KMS-11 (cell line): Measurements from ENCODE around the gene TBX6.

Experiments used
- H2AFZ ChIP-seq: fragments of 200-600 bp; sonication (generic); 2 replicates; pipeline ENCODE4 v1.6.1; 2016; ENCODE audit warnings: antibody characterized with exemption, mixed run types, low read depth
- H3K27ac ChIP-seq: fragments of 200-600 bp; sonication (generic); 2 replicates; pipeline ENCODE4 v1.6.1; 2016; ENCODE audit warnings: mild to moderate bottlenecking, mixed run types
- H3K27me3 ChIP-seq: fragments of 200-600 bp; sonication (generic); 2 replicates; pipeline ENCODE4 v1.6.1; 2017; ENCODE audit warnings: mild to moderate bottlenecking, low read depth, mixed run types, moderate library complexity; ENCODE audit not compliant: insufficient read depth
- H3K36me3 ChIP-seq: fragments of 200-600 bp; sonication (generic); 2 replicates; pipeline ENCODE4 v1.6.1; 2017; ENCODE audit warnings: mild to moderate bottlenecking, mixed run types; ENCODE audit not compliant: insufficient read depth
- H3K4me1 ChIP-seq: fragments of 200-600 bp; sonication (generic); 2 replicates; pipeline ENCODE4 v1.6.1; 2016; ENCODE audit warnings: mild to moderate bottlenecking, low read depth, mixed run types; ENCODE audit not compliant: poor library complexity, severe bottlenecking
- H3K4me2 ChIP-seq: fragments of 200-600 bp; sonication (generic); 2 replicates; pipeline ENCODE4 v1.7.0; 2016; ENCODE audit warnings: mild to moderate bottlenecking, mixed run types
- H3K4me3 ChIP-seq: fragments of 200-600 bp; sonication (generic); IDR thresholded peaks from 2 replicates; pipeline ENCODE4 v1.6.1; 2017; ENCODE audit warnings: low read depth, low read length, mixed read lengths; ENCODE audit not compliant: insufficient read depth
- H3K79me2 ChIP-seq: fragments of 200-600 bp; sonication (generic); 2 replicates; pipeline ENCODE4 v1.6.1; 2016; ENCODE audit warnings: low read depth, mixed run types; ENCODE audit not compliant: insufficient read depth
- H3K9ac ChIP-seq: fragments of 200-600 bp; sonication (generic); 2 replicates; pipeline ENCODE4 v1.6.1; 2016; ENCODE audit warnings: mild to moderate bottlenecking, mixed run types
- H4K20me1 ChIP-seq: fragments of 200-600 bp; sonication (generic); 2 replicates; pipeline ENCODE4 v1.6.1; 2016; ENCODE audit warnings: mild to moderate bottlenecking, mixed run types; ENCODE audit not compliant: insufficient read depth
- TF ChIP-seq, protein P1 (sequence below): fragments of 200-600 bp; sonication (generic); conservative IDR thresholded peaks from 2 replicates; pipeline ENCODE4 v1.6.1; 2017; ENCODE audit warnings: low read depth, mild to moderate bottlenecking, antibody characterized with exemption, low read length, moderate library complexity, mixed read lengths

Gene TBX6, protein sequence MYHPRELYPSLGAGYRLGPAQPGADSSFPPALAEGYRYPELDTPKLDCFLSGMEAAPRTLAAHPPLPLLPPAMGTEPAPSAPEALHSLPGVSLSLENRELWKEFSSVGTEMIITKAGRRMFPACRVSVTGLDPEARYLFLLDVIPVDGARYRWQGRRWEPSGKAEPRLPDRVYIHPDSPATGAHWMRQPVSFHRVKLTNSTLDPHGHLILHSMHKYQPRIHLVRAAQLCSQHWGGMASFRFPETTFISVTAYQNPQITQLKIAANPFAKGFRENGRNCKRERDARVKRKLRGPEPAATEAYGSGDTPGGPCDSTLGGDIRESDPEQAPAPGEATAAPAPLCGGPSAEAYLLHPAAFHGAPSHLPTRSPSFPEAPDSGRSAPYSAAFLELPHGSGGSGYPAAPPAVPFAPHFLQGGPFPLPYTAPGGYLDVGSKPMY

DNA sequence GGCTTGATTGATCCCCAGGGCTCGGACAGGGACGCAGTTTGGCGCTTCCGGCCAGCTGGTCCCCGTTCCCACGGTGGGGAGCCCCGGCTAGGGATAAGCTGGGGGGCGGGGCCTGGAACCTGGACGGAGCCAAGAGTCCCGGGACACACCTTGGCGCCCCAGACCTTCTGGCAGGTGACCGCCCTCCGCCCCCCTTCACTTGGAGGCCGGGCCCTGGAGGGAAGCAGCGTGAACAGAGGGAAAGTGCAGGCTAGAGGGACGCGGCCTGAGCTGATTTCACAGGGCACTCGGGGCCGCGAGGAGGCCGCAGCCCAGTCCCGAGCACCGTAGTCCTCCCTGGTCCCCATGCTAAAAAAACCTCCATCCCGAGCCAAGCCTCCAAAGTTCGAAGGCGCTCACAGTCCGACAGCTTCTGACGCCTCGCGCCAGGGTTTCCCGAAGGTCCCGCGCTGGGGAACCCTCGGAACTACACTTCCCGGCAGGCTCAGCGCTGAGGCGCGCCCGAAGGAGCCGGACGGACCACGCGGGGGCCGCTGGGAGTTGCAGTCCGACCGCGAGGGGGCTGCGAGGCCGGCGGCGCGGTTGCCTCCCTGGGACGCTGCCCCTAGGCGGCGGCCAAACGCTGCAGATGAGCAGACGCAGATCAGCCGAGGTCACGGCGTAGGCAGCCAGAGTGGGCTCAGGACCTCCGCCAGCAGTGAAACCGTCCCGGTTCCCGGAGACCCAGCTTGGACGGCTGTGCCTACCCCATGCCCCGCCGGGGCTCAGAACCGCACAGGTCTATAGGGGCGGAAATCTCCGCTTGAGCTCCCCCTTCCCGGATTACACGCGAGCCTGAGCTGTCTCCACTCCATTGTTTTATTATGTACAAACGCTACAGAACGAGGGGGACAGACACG, at the start of gene TBX6:
Gene TBX6 (minus strand): TSS at position 451 of the 899 bp plus-strand sequence. CDS start 731 bp downstream, outside the sequence.
- TF ChIP-seq, protein P1, sequence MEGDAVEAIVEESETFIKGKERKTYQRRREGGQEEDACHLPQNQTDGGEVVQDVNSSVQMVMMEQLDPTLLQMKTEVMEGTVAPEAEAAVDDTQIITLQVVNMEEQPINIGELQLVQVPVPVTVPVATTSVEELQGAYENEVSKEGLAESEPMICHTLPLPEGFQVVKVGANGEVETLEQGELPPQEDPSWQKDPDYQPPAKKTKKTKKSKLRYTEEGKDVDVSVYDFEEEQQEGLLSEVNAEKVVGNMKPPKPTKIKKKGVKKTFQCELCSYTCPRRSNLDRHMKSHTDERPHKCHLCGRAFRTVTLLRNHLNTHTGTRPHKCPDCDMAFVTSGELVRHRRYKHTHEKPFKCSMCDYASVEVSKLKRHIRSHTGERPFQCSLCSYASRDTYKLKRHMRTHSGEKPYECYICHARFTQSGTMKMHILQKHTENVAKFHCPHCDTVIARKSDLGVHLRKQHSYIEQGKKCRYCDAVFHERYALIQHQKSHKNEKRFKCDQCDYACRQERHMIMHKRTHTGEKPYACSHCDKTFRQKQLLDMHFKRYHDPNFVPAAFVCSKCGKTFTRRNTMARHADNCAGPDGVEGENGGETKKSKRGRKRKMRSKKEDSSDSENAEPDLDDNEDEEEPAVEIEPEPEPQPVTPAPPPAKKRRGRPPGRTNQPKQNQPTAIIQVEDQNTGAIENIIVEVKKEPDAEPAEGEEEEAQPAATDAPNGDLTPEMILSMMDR = no peak; the same call in 1 of the 2 replicates
- no peaks in the 10 kb centered on the region for H3K36me3 ChIP-seq
- H3K79me2 ChIP-seq = no peaks in the 10 kb centered on the region; the same call in 1 of the 2 replicates
- peak within 1 kb of the TSS; percentile 59 for H3K9ac ChIP-seq
- no peaks in the 10 kb centered on the region for H4K20me1 ChIP-seq
- no peaks in the 10 kb centered on the region for H3K27me3 ChIP-seq
- H2AFZ ChIP-seq = peak within 1 kb of the TSS; percentile 90
- H3K27ac ChIP-seq = peak within 1 kb of the TSS; percentile 27
- peak within 1 kb of the TSS; percentile 62 for H3K4me2 ChIP-seq
- H3K4me1 ChIP-seq = peaks cover 41% of the 10 kb centered on the region
- no peak within 1 kb of the TSS for H3K4me3 ChIP-seq

DNA sequence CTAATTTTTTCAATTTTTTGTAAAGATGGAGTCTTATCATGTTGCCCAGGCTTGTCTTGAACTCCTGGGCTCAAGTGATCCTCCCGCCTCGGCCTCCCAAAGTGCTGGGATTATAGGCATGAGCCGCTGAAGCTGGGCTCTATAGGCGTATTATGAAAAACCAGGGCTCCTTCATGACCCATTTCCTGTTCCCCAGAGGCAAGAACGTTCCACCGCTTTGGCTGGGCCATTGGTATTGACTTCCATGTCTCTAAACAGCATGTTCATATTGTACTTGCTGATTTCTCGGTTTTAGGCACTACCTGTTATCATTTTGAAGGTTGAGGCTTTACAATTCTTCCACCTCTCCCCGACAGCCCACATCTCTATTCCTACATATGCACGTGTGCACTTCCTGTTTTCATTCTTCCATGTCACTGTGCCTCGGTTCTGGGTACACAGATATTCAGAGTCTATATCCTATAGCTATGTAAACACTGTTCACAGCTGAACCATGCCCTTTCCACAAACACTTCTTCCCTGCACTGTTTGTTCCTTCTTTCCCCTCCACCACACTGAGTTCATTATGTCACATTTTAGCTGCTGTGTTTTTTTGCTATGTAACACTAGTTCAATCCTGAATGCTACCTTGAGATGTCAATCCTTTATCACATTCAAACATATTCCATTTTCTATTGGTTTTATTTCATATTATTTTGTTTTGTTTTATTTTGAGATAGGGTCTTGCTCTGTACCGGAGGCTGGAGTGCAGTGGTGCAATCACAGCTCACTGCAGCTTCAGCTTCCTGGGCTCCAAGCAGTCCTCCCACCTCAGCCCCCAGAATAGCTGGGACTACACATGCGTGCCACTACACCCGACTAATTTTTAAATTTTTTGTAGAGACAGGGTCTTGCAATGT, 48.1 kb upstream of the TBX6 start:
- Histone ChIP-seq H3K27me3 (no peaks in the 10 kb centered on the region), H4K20me1 (no peaks in the 10 kb centered on the region), H3K27ac (no peak overlapping the region), H3K79me2 (no peaks in the 10 kb centered on the region), H3K4me2 (no peak overlapping the region), H2AFZ (no peak overlapping the region), H3K4me3 (no peak overlapping the region), H3K9ac (no peak overlapping the region), H3K4me1 (no peaks in the 10 kb centered on the region), H3K36me3 (no peaks in the 10 kb centered on the region)
- TF ChIP-seq, protein P1 = no peak

DNA sequence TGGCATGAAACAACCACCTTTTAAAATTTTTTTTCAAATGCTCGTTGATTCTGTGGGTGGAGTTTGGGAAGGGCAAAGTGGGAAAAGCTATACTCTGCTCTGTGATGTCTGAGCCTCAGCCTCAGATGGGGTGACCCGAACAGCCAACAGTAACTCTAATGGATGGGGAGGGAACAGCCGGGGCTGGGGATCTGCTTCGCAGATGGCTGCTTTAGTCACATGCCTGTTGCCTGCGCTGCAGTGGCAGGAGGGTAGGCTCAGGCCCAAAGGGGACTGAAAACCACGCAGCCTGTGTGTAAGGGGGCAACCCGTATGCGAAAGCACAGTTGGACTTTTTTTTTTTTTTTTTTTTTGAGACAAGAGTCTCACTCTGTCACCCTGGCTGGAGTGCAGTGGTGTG, 46.2 kb upstream of the TBX6 start:
- TF ChIP-seq, protein P1 = no peak
- no peaks in the 10 kb centered on the region for H3K36me3 ChIP-seq
- H3K4me3 ChIP-seq = no peak overlapping the region
- no peak overlapping the region for H3K27ac ChIP-seq
- H3K4me1 ChIP-seq = no peaks in the 10 kb centered on the region
- no peaks in the 10 kb centered on the region for H4K20me1 ChIP-seq
- no peaks in the 10 kb centered on the region for H3K79me2 ChIP-seq
- no peak overlapping the region for H3K9ac ChIP-seq
- H3K4me2 ChIP-seq = no peak overlapping the region
- H3K27me3 ChIP-seq = no peaks in the 10 kb centered on the region
- H2AFZ ChIP-seq = no peak overlapping the region
